Adipocyte (in vitro differentiated cells): ENCODE data around the gene SMO.

Source experiments
- DNase-seq: peaks from one replicate; pipeline ENCODE4 v3.0.0-alpha.2; 2015; ENCODE audit warnings: low read depth
- H3K27me3 ChIP-seq: replicated peaks from 2 replicates; pipeline ENCODE4 v1.7.0; 2013; ENCODE audit warnings: mild to moderate bottlenecking, low read length, moderate library complexity; ENCODE audit not compliant: control insufficient read depth, insufficient read depth
- H3K36me3 ChIP-seq: 2 replicates; pipeline ENCODE4 v1.7.0; 2013; ENCODE audit warnings: low read length, mild to moderate bottlenecking, moderate library complexity; ENCODE audit not compliant: control insufficient read depth, insufficient read depth, severe bottlenecking
- H3K4me1 ChIP-seq: 2 replicates; pipeline ENCODE4 v1.7.0; 2013; ENCODE audit warnings: mild to moderate bottlenecking, low read length, moderate library complexity; ENCODE audit not compliant: control insufficient read depth, insufficient read depth
- H3K4me3 ChIP-seq: 2 replicates; pipeline ENCODE4 v1.7.0; 2013; ENCODE audit warnings: mild to moderate bottlenecking, low read length, moderate library complexity
- H3K9ac ChIP-seq: 2 replicates; pipeline ENCODE4 v1.7.0; 2013; ENCODE audit warnings: mild to moderate bottlenecking, low read length, moderate library complexity
- H3K9me3 ChIP-seq: 2 replicates; pipeline ENCODE4 v1.7.0; 2013; ENCODE audit warnings: mild to moderate bottlenecking, low read length, moderate library complexity; ENCODE audit not compliant: control insufficient read depth

The SMO gene

GRCh38 chr7:129255800-129256199 lies 67.4 kb downstream of the SMO start:
- Histone ChIP-seq H3K9ac (no peak overlapping the region), H3K9me3 (no peaks in the 10 kb centered on the region), H3K27me3 (no peaks in the 10 kb centered on the region), H3K36me3 (no peaks in the 10 kb centered on the region), H3K4me3 (no peak overlapping the region), H3K4me1 (peaks cover 13% of the 10 kb centered on the region)
- no peak for DNase-seq

DNA sequence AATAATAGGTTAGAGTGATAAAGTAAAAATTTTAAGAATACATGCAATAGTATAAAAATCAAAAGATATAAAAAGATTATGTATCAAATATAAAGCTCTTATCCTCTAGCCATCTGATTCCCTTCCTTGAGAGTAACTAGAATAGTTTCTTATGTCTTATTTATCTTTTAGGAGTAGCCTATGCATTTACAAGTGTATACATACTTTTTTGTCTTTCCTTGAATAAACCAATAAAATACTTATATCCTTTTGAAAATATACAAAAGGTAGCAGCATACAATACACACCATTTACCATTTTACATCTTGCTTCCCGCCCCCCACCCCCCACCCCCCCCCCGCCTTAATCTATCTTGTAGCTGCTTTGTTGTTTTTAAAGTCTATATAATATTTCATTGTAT lies 67.8 kb downstream of the SMO start:
- peaks cover 13% of the 10 kb centered on the region for H3K4me1 ChIP-seq
- no peak for DNase-seq
- H3K4me3 ChIP-seq: no peak overlapping the region
- H3K9me3 ChIP-seq: no peaks in the 10 kb centered on the region
- H3K27me3 ChIP-seq: no peaks in the 10 kb centered on the region
- H3K9ac ChIP-seq: no peak overlapping the region
- no peaks in the 10 kb centered on the region for H3K36me3 ChIP-seq

DNA sequence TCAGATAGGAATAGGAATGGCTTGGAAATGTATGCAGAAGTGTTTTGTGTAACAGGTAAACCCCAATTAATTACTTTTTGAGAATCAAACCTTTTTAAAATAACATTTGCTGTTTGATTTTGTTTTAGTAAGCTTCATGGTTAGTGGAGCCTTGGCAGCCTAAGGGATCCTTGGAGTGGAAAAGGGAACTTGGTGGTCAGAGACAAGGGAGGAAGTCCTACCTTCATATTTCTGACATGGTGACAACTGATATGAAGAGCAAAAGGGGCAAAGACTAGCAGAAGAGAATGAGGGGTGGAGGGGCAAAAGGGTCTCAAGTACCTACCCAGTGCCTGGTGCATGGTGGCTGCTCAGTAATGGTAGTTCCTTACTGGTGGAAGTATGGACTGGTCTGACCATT lies 68.7 kb downstream of the SMO start:
- Histone ChIP-seq H3K36me3 (no peaks in the 10 kb centered on the region), H3K9ac (no peak overlapping the region), H3K27me3 (no peaks in the 10 kb centered on the region), H3K9me3 (no peaks in the 10 kb centered on the region), H3K4me1 (peaks cover 9% of the 10 kb centered on the region), H3K4me3 (no peak overlapping the region)
- DNase-seq: no peak

GRCh38 chr7:129258649-129259389 lies 70.4 kb downstream of the SMO start:
- Histone ChIP-seq H3K9ac (no peak overlapping the region), H3K9me3 (no peaks in the 10 kb centered on the region), H3K27me3 (no peaks in the 10 kb centered on the region), H3K4me3 (no peak overlapping the region), H3K4me1 (peaks cover 5% of the 10 kb centered on the region), H3K36me3 (no peaks in the 10 kb centered on the region)
- no peak for DNase-seq

GRCh38 chr7:129262324-129262723 lies 73.9 kb downstream of the SMO start:
- Histone ChIP-seq H3K9ac (no peak overlapping the region), H3K9me3 (no peaks in the 10 kb centered on the region), H3K36me3 (no peaks in the 10 kb centered on the region), H3K4me3 (no peak overlapping the region), H3K27me3 (no peaks in the 10 kb centered on the region), H3K4me1 (peaks cover 5% of the 10 kb centered on the region)
- DNase-seq: no peak
